Endothelial cell of umbilical vein (primary cell): ENCODE measurements around the gene PGBD5. TPM values are rescaled to one million over a fixed set of nuclear protein-coding genes. Genes with fewer than 3 reads are reported as not detected.

Experiments used
- BruUV-seq: library from RNA; stranded (reverse); fragments of 400-500 nt; replicated peaks from 2 replicates; lab custom pipeline; 2021; lab: Mats Ljungman, UMichigan
- CTCF ChIA-PET: fragments of 300-600, 350-600 bp; sonication (Branson Sonifier 250); formaldehyde crosslinking; loops from one replicate; lab custom pipeline; 2021; ENCODE audit warnings: antibody characterized with exemption, inconsistent platforms; lab: Charles Lee
- POLR2A ChIA-PET: fragments of 300-600, 350-600 bp; sonication (Branson Sonifier 250); formaldehyde crosslinking; loops from one replicate; lab custom pipeline; 2021; ENCODE audit warnings: antibody characterized with exemption, inconsistent platforms; lab: Charles Lee
- DNase-seq: peaks from one replicate; pipeline ENCODE4 v3.0.0-alpha.2; 2011; ENCODE audit warnings: low read depth, low spot score
- FAIRE-seq: peaks from 2 replicates; lab custom pipeline; 2011; peaks lifted over from hg19 to GRCh38; lab: Jason Lieb, UNC
- H2AFZ ChIP-seq: 2 replicates; pipeline ENCODE4 v1.6.0; 2012; ENCODE audit warnings: low read depth, low read length, control low read depth, inconsistent platforms
- H3K27ac ChIP-seq: 2 replicates; pipeline ENCODE4 v1.5.1; 2011; ENCODE audit warnings: low read depth, mild to moderate bottlenecking, control low read depth, low read length, moderate library complexity; ENCODE audit not compliant: insufficient read depth
- H3K27me3 ChIP-seq, 2 experiments: 2 replicates each; pipeline versions ENCODE4 v1.6.0 to v1.6.1; 2011; ENCODE audit warnings: low read length in 2 of 2, mixed read lengths in 1 of 2; ENCODE audit not compliant: control insufficient read depth in 2 of 2, insufficient read depth in 2 of 2
- H3K36me3 ChIP-seq, 2 experiments: 2 replicates in 1 of 2; 3 replicates in 1 of 2; pipeline ENCODE4 v1.5.1; 2011; ENCODE audit warnings: low read length in 2 of 2, mild to moderate bottlenecking in 1 of 2, moderate library complexity in 1 of 2; ENCODE audit not compliant: control insufficient read depth in 2 of 2, insufficient read depth in 2 of 2; ENCODE audit errors: extremely low read depth in 1 of 2
- H3K4me1 ChIP-seq: 3 replicates; pipeline ENCODE4 v1.5.1; 2011; ENCODE audit warnings: mild to moderate bottlenecking, low read length; ENCODE audit not compliant: control insufficient read depth, insufficient read depth; ENCODE audit errors: extremely low read depth
- H3K4me2 ChIP-seq: 2 replicates; pipeline ENCODE4 v1.6.1; 2011; ENCODE audit warnings: low read length, control low read depth, mixed read lengths; ENCODE audit not compliant: insufficient read depth
- H3K4me3 ChIP-seq, 3 experiments: fragments of 200-600 bp in 1 of 3; sonication (generic), shearing (Covaris generic) in 1 of 3; replicated peaks in 1 of 3; 2 replicates each; pipeline ENCODE4 v1.5.1; 2011 to 2016; ENCODE audit warnings: control low read depth in 3 of 3, low read length in 3 of 3, mild to moderate bottlenecking in 2 of 3, inconsistent platforms in 1 of 3, low read depth in 1 of 3, moderate library complexity in 1 of 3; ENCODE audit not compliant: insufficient read depth in 1 of 3
- H3K79me2 ChIP-seq: 2 replicates; pipeline ENCODE4 v1.6.0; 2012; ENCODE audit warnings: low read length, inconsistent platforms; ENCODE audit not compliant: control insufficient read depth, insufficient read depth
- H3K9ac ChIP-seq: replicated peaks from 2 replicates; pipeline ENCODE3; 2011; ENCODE audit warnings: low read length, control low read depth; ENCODE audit not compliant: insufficient read depth; ENCODE audit errors: extremely low read depth
- H3K9me1 ChIP-seq: replicated peaks from 3 replicates; pipeline ENCODE4 v1.6.0; 2011; ENCODE audit warnings: mild to moderate bottlenecking, low read length; ENCODE audit not compliant: control insufficient read depth, insufficient read depth; ENCODE audit errors: extremely low read depth
- H3K9me3 ChIP-seq: replicated peaks from 2 replicates; pipeline ENCODE4 v1.5.1; 2012; ENCODE audit warnings: low read length, inconsistent platforms; ENCODE audit not compliant: control insufficient read depth, insufficient read depth
- H4K20me1 ChIP-seq: replicated peaks from 2 replicates; pipeline ENCODE3; 2011; ENCODE audit warnings: mild to moderate bottlenecking, low read length; ENCODE audit not compliant: control insufficient read depth, insufficient read depth; ENCODE audit errors: extremely low read depth
- EZH2 ChIP-seq: IDR thresholded peaks from 2 replicates; pipeline ENCODE4 v1.6.1; 2012; ENCODE audit warnings: borderline replicate concordance, low read depth, mild to moderate bottlenecking, moderate library complexity, low read length, inconsistent platforms; ENCODE audit not compliant: severe bottlenecking
- JUN ChIP-seq: IDR thresholded peaks from 2 replicates; pipeline ENCODE4 v1.6.1; 2011; ENCODE audit warnings: borderline replicate concordance, low read depth; ENCODE audit not compliant: insufficient read length, insufficient read depth
- MYC ChIP-seq: IDR thresholded peaks from one replicate; pipeline ENCODE4 v1.6.1; 2011; ENCODE audit warnings: mild to moderate bottlenecking, low read depth, low read length
- POLR2A ChIP-seq: IDR thresholded peaks from 2 replicates; pipeline ENCODE4 v1.6.1; 2012; ENCODE audit warnings: low read depth, mild to moderate bottlenecking, control low read depth, low read length
- POLR2AphosphoS5 ChIP-seq: IDR thresholded peaks from 2 replicates; pipeline ENCODE4 v1.6.1; 2012; ENCODE audit warnings: low read depth, mild to moderate bottlenecking, control low read depth, low read length, moderate library complexity; ENCODE audit not compliant: insufficient read depth
- dilution Hi-C: fragments of 300-500 bp; cut with MboI; formaldehyde crosslinking; loops from one replicate; pipeline ENCODE4 v1.15.0; 2019; ENCODE audit warnings: low sequenced_read_pairs; ENCODE audit not compliant: extremely low pct_ligation_motif_present
- intact Hi-C: fragments of 100-400 bp; cut with micrococcal nuclease; formaldehyde crosslinking; loops from one replicate; pipeline ENCODE4 v1.10.0; 2022
- polyA plus RNA-seq, 4 experiments: library from polyadenylated mRNA; depleted of rRNA in 3 of 4; stranded (reverse) in 3 of 4; unstranded in 1 of 4; fragments of >200 nt; gene quantifications; 2 replicates each; pipeline versions ENCODE4 v1.2.1 to v1.2.3, GENCODE V29; 2011 to 2012; ENCODE audit warnings: missing spikeins in 1 of 4
- total RNA-seq: library from RNA; stranded (reverse); gene quantifications from 2 replicates; pipeline ENCODE4 v1.2.3, GENCODE V29; 2021
- TF ChIP-seq, protein P1 (sequence below): IDR thresholded peaks from 2 replicates; pipeline ENCODE4 v1.6.1; 2011; ENCODE audit not compliant: insufficient read depth, insufficient read length
- TF ChIP-seq, protein P2 (sequence below), 2 donors: IDR thresholded peaks; 1 replicate in 1 of 2; 2 replicates in 1 of 2; pipeline ENCODE4 v1.5.1; 2011; ENCODE audit warnings: low read length in 2 of 2, mild to moderate bottlenecking in 2 of 2, moderate library complexity in 2 of 2, control low read depth in 1 of 2, inconsistent platforms in 1 of 2, low read depth in 1 of 2; ENCODE audit not compliant: insufficient read depth in 1 of 2; ENCODE audit errors: extremely low read depth in 1 of 2

Gene PGBD5
- total and polyA plus RNA-seq, 2 donors (not counting 3 experiments of a cell fraction or from before 2014, with no cell fraction given) = 0.03 TPM; not detected in 1

DNA sequence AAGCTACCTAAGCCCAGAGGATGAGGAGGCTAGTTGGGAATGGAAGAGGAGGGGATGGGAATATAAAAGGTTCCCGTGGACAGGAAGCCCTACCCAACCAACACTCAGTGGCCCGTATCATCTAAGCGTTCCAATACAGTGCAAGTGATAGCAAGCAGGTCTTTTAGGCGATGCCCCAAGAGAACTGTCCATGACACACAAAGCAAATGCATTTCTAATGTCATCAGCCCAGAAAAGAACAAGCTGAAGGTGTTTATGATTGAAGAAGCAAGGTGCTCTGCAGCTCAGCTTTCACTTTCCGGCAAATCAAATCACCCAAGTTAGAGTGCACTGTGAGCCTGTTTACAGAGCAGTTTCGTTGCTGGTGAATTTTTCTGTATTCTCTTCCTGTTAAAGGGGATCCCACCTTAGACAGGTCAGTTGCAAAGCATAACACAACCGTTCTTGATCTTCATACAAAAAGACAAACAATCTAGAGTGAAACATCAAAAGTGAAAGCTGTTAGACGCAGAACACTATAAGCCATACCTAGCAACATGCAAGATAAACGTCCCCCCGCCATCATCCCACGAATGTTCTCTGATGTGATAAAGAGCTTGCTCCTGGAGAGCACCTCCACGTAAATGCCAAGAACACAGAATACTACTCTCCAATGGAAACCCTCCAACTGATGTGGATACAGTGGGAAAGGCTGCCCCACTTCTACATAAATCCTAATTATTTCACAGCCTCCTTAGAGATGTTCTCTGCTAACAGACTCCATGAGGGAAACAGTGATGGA is 54.0 kb downstream of the PGBD5 start:
- dilution Hi-C loops (no loop called here), intact Hi-C loops (no loop called here)
- no peaks in the 10 kb centered on the region for H3K4me1 ChIP-seq

DNA sequence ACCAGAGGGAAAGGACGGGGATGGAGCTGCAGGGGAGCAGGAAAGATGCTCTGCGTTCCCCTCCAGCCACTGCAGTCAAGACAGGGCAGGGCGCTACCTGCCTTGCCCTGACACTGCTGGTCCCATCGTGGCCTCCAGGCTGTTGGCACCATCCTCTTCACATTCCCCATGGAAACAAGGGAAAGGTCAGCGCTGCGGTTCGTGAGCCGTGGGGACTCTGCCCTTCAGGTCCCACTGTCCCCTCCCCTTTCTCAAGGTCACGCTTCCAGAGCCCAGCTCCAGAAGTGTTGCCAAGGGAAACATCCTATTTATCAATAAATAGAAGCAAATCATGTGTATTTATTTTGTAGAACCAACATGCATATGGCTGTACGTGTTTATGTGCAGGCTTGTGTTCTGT is 56.0 kb downstream of the PGBD5 start:
- CTCF ChIA-PET = no interaction called here
- Histone ChIP-seq H3K27me3 (no peaks in the 10 kb centered on the region), H3K9ac (no peak overlapping the region), H3K36me3 (no peaks in the 10 kb centered on the region), H2AFZ (no peak overlapping the region), H3K79me2 (no peaks in the 10 kb centered on the region), H3K9me3 (no peaks in the 10 kb centered on the region), H3K4me2 (no peak overlapping the region), H3K4me3 (no peak overlapping the region), H3K27ac (no peak overlapping the region), H3K9me1 (no peaks in the 10 kb centered on the region), H4K20me1 (no peaks in the 10 kb centered on the region), H3K4me1 (no peaks in the 10 kb centered on the region)
- DNase-seq (no peak), FAIRE-seq (no peak)
- no TSS peak for BruUV-seq
- dilution Hi-C loops (no loop called here), intact Hi-C loops (no loop called here)
- POLR2A ChIA-PET = no interaction called here
- TF ChIP-seq POLR2A = no peak
- TF ChIP-seq MYC = no peak
- TF ChIP-seq, protein P1, sequence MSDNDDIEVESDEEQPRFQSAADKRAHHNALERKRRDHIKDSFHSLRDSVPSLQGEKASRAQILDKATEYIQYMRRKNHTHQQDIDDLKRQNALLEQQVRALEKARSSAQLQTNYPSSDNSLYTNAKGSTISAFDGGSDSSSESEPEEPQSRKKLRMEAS = no peak
- no peak for TF ChIP-seq EZH2
- no peak for TF ChIP-seq POLR2AphosphoS5
- TF ChIP-seq JUN = no peak
- TF ChIP-seq, protein P2, sequence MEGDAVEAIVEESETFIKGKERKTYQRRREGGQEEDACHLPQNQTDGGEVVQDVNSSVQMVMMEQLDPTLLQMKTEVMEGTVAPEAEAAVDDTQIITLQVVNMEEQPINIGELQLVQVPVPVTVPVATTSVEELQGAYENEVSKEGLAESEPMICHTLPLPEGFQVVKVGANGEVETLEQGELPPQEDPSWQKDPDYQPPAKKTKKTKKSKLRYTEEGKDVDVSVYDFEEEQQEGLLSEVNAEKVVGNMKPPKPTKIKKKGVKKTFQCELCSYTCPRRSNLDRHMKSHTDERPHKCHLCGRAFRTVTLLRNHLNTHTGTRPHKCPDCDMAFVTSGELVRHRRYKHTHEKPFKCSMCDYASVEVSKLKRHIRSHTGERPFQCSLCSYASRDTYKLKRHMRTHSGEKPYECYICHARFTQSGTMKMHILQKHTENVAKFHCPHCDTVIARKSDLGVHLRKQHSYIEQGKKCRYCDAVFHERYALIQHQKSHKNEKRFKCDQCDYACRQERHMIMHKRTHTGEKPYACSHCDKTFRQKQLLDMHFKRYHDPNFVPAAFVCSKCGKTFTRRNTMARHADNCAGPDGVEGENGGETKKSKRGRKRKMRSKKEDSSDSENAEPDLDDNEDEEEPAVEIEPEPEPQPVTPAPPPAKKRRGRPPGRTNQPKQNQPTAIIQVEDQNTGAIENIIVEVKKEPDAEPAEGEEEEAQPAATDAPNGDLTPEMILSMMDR (IDR thresholded peaks at IDR 0.05; ENCODE audit: extremely low read depth in 1 of 2, insufficient read depth in 1 of 2, low read depth in 1 of 2, low read length in 2 of 2) = no peak

More for the DNA sequence above, 54.0 kb downstream of the PGBD5 start:
- H3K79me2 ChIP-seq = no peaks in the 10 kb centered on the region
- H2AFZ ChIP-seq = no peak overlapping the region
- H3K27ac ChIP-seq = no peak overlapping the region
- H3K9me1 ChIP-seq = no peaks in the 10 kb centered on the region
- H4K20me1 ChIP-seq = no peaks in the 10 kb centered on the region
- POLR2A ChIA-PET = no interaction called here
- DNase-seq (no peak), FAIRE-seq (no peak)
- H3K9ac ChIP-seq = no peak overlapping the region
- H3K9me3 ChIP-seq = no peaks in the 10 kb centered on the region
- H3K4me3 ChIP-seq = no peak overlapping the region
- TF ChIP-seq EZH2 (no peak), MYC (no peak)
- no TSS peak for BruUV-seq
- no peaks in the 10 kb centered on the region for H3K36me3 ChIP-seq
- no peak overlapping the region for H3K4me2 ChIP-seq
- CTCF ChIA-PET = no interaction called here
- H3K27me3 ChIP-seq = no peaks in the 10 kb centered on the region
